DND-41 (cell line): ENCODE results near the gene RIOK2.

ENCODE experiments used
- ATAC-seq: fragments of 200-7000 bp; cut with Tn5 transposase; 3 replicates; pipeline ENCODE4 v1.9.1; 2021; ENCODE audit warnings: low read depth; ENCODE audit not compliant: insufficient read depth
- DNase-seq: peaks from one replicate; pipeline ENCODE4 v3.0.0-alpha.2; 2020
- H2AFZ ChIP-seq: 2 replicates; pipeline ENCODE4 v1.6.0; 2012; ENCODE audit warnings: low read depth, low read length
- H3K27ac ChIP-seq: 2 replicates; pipeline ENCODE4 v1.5.1; 2012; ENCODE audit warnings: low read length, inconsistent platforms
- H3K27me3 ChIP-seq: fragments of 200-600 bp; sonication (generic); 2 replicates; pipeline ENCODE4 v1.6.0; 2012; ENCODE audit warnings: low read length, mild to moderate bottlenecking, inconsistent platforms; ENCODE audit not compliant: insufficient read depth, poor library complexity
- H3K36me3 ChIP-seq: 2 replicates; pipeline ENCODE4 v1.5.1; 2012; ENCODE audit warnings: low read length, inconsistent platforms; ENCODE audit not compliant: insufficient read depth
- H3K4me1 ChIP-seq: 2 replicates; pipeline ENCODE4 v1.5.1; 2012; ENCODE audit warnings: mild to moderate bottlenecking, low read length; ENCODE audit not compliant: insufficient read depth
- H3K4me2 ChIP-seq: 2 replicates; pipeline ENCODE4 v1.6.0; 2012; ENCODE audit warnings: mild to moderate bottlenecking, moderate library complexity, low read length, inconsistent platforms; ENCODE audit not compliant: insufficient read depth
- H3K4me3 ChIP-seq, 2 experiments: fragments of 200-600 bp in 1 of 2; shearing (Covaris generic) in 1 of 2; 2 replicates each; pipeline ENCODE4 v1.5.1; 2012 to 2016; ENCODE audit warnings: inconsistent platforms in 2 of 2, low read length in 2 of 2, mild to moderate bottlenecking in 2 of 2, low read depth in 1 of 2, moderate library complexity in 1 of 2
- H3K79me2 ChIP-seq: 2 replicates; pipeline ENCODE4 v1.6.0; 2012; ENCODE audit warnings: low read length, inconsistent platforms; ENCODE audit not compliant: insufficient read depth
- H3K9ac ChIP-seq: 2 replicates; pipeline ENCODE4 v1.6.0; 2012; ENCODE audit warnings: low read depth, mild to moderate bottlenecking, inconsistent platforms, low read length, moderate library complexity
- H3K9me3 ChIP-seq: 2 replicates; pipeline ENCODE4 v1.5.1; 2012; ENCODE audit warnings: low read length, moderate library complexity, mild to moderate bottlenecking, inconsistent platforms; ENCODE audit not compliant: insufficient read depth, severe bottlenecking
- H4K20me1 ChIP-seq: 2 replicates; pipeline ENCODE4 v1.6.0; 2012; ENCODE audit warnings: low read length; ENCODE audit not compliant: insufficient read depth
- EZH2 ChIP-seq: IDR thresholded peaks from 3 replicates; pipeline ENCODE4 v1.6.1; 2012; ENCODE audit warnings: borderline replicate concordance, low read depth, mild to moderate bottlenecking, moderate library complexity, low read length, inconsistent platforms; ENCODE audit not compliant: severe bottlenecking
- TF ChIP-seq, protein P1 (sequence below): IDR thresholded peaks from 2 replicates; pipeline ENCODE4 v1.5.1; 2012; ENCODE audit warnings: borderline replicate concordance, low read length, moderate library complexity, mild to moderate bottlenecking; ENCODE audit not compliant: poor library complexity, severe bottlenecking; ENCODE audit errors: extremely low read depth

The RIOK2 gene

DNA sequence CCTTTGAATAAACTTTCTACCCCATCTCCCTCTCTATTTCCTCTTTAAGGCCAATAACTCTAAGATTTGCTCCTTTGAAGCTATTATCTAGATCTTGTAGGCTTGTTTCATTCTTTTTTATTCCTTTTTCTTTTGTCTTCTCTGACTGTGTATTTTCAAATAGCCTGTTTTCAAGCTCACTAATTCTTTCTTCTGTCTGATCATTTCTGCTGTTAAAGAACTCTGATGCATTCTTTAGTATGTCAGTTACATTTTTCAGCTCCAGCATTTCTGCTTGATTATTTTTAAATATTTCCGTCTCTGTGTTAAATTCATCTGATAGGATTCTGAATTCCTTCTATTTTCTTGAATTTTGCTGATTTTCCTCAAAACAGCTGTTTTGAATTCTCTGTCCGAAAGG, 25.4 kb downstream of the RIOK2 start:
- Histone ChIP-seq H3K27ac (no peak overlapping the region), H3K4me1 (no peaks in the 10 kb centered on the region), H3K36me3 (peaks cover 44% of the 10 kb centered on the region), H3K9ac (no peak overlapping the region), H3K27me3 (no peaks in the 10 kb centered on the region), H3K9me3 (peaks cover 19% of the 10 kb centered on the region), H4K20me1 (no peaks in the 10 kb centered on the region), H3K79me2 (no peaks in the 10 kb centered on the region), H3K4me3 (no peak overlapping the region), H3K4me2 (no peak overlapping the region), H2AFZ (no peak overlapping the region)
- no peak for TF ChIP-seq EZH2
- TF ChIP-seq, protein P1, sequence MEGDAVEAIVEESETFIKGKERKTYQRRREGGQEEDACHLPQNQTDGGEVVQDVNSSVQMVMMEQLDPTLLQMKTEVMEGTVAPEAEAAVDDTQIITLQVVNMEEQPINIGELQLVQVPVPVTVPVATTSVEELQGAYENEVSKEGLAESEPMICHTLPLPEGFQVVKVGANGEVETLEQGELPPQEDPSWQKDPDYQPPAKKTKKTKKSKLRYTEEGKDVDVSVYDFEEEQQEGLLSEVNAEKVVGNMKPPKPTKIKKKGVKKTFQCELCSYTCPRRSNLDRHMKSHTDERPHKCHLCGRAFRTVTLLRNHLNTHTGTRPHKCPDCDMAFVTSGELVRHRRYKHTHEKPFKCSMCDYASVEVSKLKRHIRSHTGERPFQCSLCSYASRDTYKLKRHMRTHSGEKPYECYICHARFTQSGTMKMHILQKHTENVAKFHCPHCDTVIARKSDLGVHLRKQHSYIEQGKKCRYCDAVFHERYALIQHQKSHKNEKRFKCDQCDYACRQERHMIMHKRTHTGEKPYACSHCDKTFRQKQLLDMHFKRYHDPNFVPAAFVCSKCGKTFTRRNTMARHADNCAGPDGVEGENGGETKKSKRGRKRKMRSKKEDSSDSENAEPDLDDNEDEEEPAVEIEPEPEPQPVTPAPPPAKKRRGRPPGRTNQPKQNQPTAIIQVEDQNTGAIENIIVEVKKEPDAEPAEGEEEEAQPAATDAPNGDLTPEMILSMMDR = no peak
- ATAC-seq (no peak), DNase-seq (no peak)

DNA sequence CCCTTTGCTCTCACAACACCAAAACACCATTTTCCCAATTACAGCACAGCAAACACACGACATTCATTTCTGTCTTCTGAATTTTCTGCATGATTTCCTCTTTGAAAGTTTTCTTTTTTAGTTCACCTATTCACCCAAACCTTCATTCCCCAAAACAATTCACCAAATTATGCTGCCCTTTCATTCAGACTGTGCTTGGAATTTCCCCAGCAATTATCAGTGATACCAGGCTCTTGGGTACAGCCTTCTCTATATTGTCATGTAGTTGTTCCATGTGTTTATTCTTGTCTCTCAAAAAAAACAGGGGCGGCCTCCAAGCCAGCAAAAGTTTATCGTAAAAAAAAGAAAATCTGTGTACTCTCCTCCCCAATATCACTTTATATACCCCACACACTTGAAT, 31.7 kb downstream of the RIOK2 start:
- Histone ChIP-seq H3K4me1 (no peaks in the 10 kb centered on the region), H3K9ac (no peak overlapping the region), H3K4me3 (no peak overlapping the region), H3K36me3 (no peaks in the 10 kb centered on the region), H4K20me1 (no peaks in the 10 kb centered on the region), H3K27ac (no peak overlapping the region), H3K27me3 (no peaks in the 10 kb centered on the region), H3K9me3 (no peaks in the 10 kb centered on the region), H3K79me2 (no peaks in the 10 kb centered on the region), H2AFZ (no peak overlapping the region), H3K4me2 (no peak overlapping the region)
- no peak for ATAC-seq
- TF ChIP-seq EZH2 = no peak
- TF ChIP-seq, protein P1 = no peak
- DNase-seq = no peak

DNA sequence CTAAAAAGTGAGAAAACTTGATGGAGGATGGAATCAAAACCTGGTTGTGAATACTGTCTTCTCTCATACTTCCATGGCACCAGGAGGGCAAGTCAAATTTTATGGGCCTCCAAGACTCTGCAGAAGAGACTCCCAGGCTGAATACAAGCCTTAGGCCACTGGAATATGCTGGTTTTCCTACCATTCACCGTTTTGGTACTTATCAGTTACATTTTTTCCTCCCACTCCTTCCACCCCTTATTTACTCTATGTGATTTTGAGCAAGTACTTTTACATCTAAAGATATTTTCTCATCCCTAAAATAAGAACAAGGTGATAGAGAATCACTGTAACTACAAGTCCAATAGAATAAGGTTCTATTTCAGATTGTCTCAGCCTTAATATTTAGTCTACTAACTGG, 32.6 kb downstream of the RIOK2 start:
- Histone ChIP-seq H3K27me3 (no peaks in the 10 kb centered on the region), H3K36me3 (no peaks in the 10 kb centered on the region), H3K4me1 (no peaks in the 10 kb centered on the region), H3K9ac (no peak overlapping the region), H3K27ac (no peak overlapping the region), H3K4me2 (no peak overlapping the region), H4K20me1 (no peaks in the 10 kb centered on the region), H3K4me3 (no peak overlapping the region), H3K9me3 (no peaks in the 10 kb centered on the region), H3K79me2 (no peaks in the 10 kb centered on the region), H2AFZ (no peak overlapping the region)
- TF ChIP-seq, protein P1 = no peak
- TF ChIP-seq EZH2 = no peak
- DNase-seq (no peak), ATAC-seq (no peak)

DNA sequence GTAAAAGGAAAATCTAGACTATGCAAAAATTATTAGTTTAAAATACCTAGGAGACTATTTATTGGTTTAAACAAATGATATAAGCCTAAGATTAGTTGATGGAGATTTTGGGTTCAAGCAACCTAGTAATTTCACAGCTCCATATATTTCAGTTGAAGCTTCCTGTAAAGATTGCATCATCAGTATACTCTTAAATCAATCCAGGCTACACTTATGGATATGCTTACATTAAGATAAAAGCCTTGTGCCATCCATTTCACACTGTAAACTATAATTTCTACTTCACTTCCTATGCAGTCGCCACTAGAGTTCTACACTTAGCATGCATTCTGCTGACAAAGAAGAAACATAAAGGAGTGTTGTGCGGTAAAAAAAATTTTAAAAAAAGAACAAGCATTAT, 33.3 kb downstream of the RIOK2 start:
- no peaks in the 10 kb centered on the region for H3K9me3 ChIP-seq
- no peak overlapping the region for H3K9ac ChIP-seq
- H3K4me1 ChIP-seq = no peaks in the 10 kb centered on the region
- no peak for ATAC-seq
- H3K36me3 ChIP-seq = no peaks in the 10 kb centered on the region
- no peaks in the 10 kb centered on the region for H3K27me3 ChIP-seq
- no peaks in the 10 kb centered on the region for H3K79me2 ChIP-seq
- DNase-seq = no peak
- peak overlapping the region; percentile 29; the same call in 1 of the 2 replicates for H2AFZ ChIP-seq
- H4K20me1 ChIP-seq = no peaks in the 10 kb centered on the region
- no peak overlapping the region for H3K4me2 ChIP-seq
- H3K4me3 ChIP-seq = no peak overlapping the region
- no peak overlapping the region for H3K27ac ChIP-seq
- TF ChIP-seq, protein P1 = no peak
- no peak for TF ChIP-seq EZH2
